Liver (tissue), 9 donors: ENCODE measurements around the gene UBASH3B. TPM values are rescaled to one million over a fixed set of nuclear protein-coding genes. Genes with fewer than 3 reads are reported as not detected.

Experiments
- DNase-seq: peaks from one replicate; pipeline ENCODE4 v3.0.0-alpha.2; 2017; ENCODE audit warnings: low spot score
- H3K27ac ChIP-seq, 2 donors: one replicate each; pipeline ENCODE4 v1.7.0; 2013; ENCODE audit warnings: inconsistent platforms in 2 of 2, low read length in 2 of 2, control low read depth in 1 of 2, low read depth in 1 of 2, mild to moderate bottlenecking in 1 of 2
- H3K27me3 ChIP-seq, 4 donors: one replicate each; pipeline versions ENCODE4 v1.6.1 to v1.7.0; 2013; ENCODE audit warnings: low read length in 3 of 4, inconsistent platforms in 1 of 4, mild to moderate bottlenecking in 1 of 4, moderate library complexity in 1 of 4; ENCODE audit not compliant: control insufficient read depth in 4 of 4, insufficient read depth in 4 of 4
- H3K36me3 ChIP-seq, 4 donors: one replicate each; pipeline versions ENCODE4 v1.6.1 to v1.7.0; 2013; ENCODE audit warnings: low read length in 3 of 4, mild to moderate bottlenecking in 3 of 4, low read depth in 1 of 4, moderate library complexity in 1 of 4; ENCODE audit not compliant: control insufficient read depth in 4 of 4, insufficient read depth in 3 of 4
- H3K4me1 ChIP-seq, 4 donors: one replicate each; pipeline versions ENCODE4 v1.6.1 to v1.7.0; 2013; ENCODE audit warnings: low read length in 3 of 4, mild to moderate bottlenecking in 3 of 4, moderate library complexity in 1 of 4; ENCODE audit not compliant: control insufficient read depth in 4 of 4, insufficient read depth in 4 of 4
- H3K4me3 ChIP-seq, 3 donors: one replicate each; pipeline versions ENCODE4 v1.6.1 to v1.7.0; 2013; ENCODE audit warnings: low read length in 3 of 3, control low read depth in 1 of 3, low read depth in 1 of 3, mild to moderate bottlenecking in 1 of 3
- H3K9ac ChIP-seq, 2 donors: one replicate each; pipeline ENCODE4 v1.7.0; 2013; ENCODE audit warnings: low read length in 2 of 2, mild to moderate bottlenecking in 2 of 2, moderate library complexity in 2 of 2, control low read depth in 1 of 2, low read depth in 1 of 2
- H3K9me3 ChIP-seq, 4 donors: one replicate each; pipeline versions ENCODE4 v1.6.1 to v1.7.0; 2013; ENCODE audit warnings: low read length in 3 of 4; ENCODE audit not compliant: control insufficient read depth in 4 of 4
- CTCF ChIP-seq: fragments of 150-350 bp; IDR thresholded peaks from 2 replicates; pipeline ENCODE4 v1.5.1; 2017; ENCODE audit warnings: improper control_type of control experiment, low read depth, low read length; ENCODE audit not compliant: missing input control
- EGR1 ChIP-seq, 2 donors: IDR thresholded peaks; 2 replicates each; pipeline ENCODE4 v1.6.1; 2016 to 2018; ENCODE audit warnings: antibody characterized with exemption in 2 of 2, low read depth in 2 of 2
- FOXA1 ChIP-seq: IDR thresholded peaks from 2 replicates; pipeline ENCODE4 v1.6.1; 2016; ENCODE audit warnings: antibody characterized with exemption
- FOXA2 ChIP-seq: IDR thresholded peaks from 2 replicates; pipeline ENCODE4 v1.6.1; 2016; ENCODE audit warnings: antibody characterized with exemption
- GABPA ChIP-seq, 2 donors: IDR thresholded peaks in 1 of 2; conservative IDR thresholded peaks in 1 of 2; 2 replicates each; pipeline ENCODE4 v1.6.1; 2016; ENCODE audit warnings: antibody characterized with exemption in 2 of 2, mild to moderate bottlenecking in 1 of 2, moderate library complexity in 1 of 2
- HNF4A ChIP-seq, 2 donors: conservative IDR thresholded peaks; 2 replicates each; pipeline ENCODE4 v1.6.1; 2016; ENCODE audit warnings: antibody characterized with exemption in 2 of 2, mild to moderate bottlenecking in 2 of 2
- HNF4G ChIP-seq: IDR thresholded peaks from 2 replicates; pipeline ENCODE4 v1.6.1; 2016; ENCODE audit warnings: antibody characterized with exemption
- JUND ChIP-seq, 2 donors: IDR thresholded peaks; 2 replicates each; pipeline ENCODE4 v1.6.1; 2016; ENCODE audit warnings: antibody characterized with exemption in 2 of 2
- NR2F2 ChIP-seq: IDR thresholded peaks from 2 replicates; pipeline ENCODE4 v1.6.1; 2016; ENCODE audit warnings: antibody characterized with exemption
- RAD21 ChIP-seq, 2 donors: IDR thresholded peaks; 2 replicates each; pipeline ENCODE4 v1.6.1; 2016; ENCODE audit warnings: antibody characterized with exemption in 2 of 2, mild to moderate bottlenecking in 2 of 2
- RXRA ChIP-seq, 2 donors: IDR thresholded peaks; 2 replicates each; pipeline ENCODE4 v1.6.1; 2017 to 2018; ENCODE audit warnings: antibody characterized with exemption in 2 of 2, mild to moderate bottlenecking in 1 of 2
- SP1 ChIP-seq: IDR thresholded peaks from 2 replicates; pipeline ENCODE4 v1.6.1; 2018; ENCODE audit warnings: antibody characterized with exemption, mild to moderate bottlenecking
- TAF1 ChIP-seq: conservative IDR thresholded peaks from 2 replicates; pipeline ENCODE4 v1.6.1; 2016; ENCODE audit warnings: antibody characterized with exemption, mild to moderate bottlenecking
- YY1 ChIP-seq: IDR thresholded peaks from 2 replicates; pipeline ENCODE4 v1.6.1; 2016; ENCODE audit warnings: antibody characterized with exemption, mild to moderate bottlenecking
- WGBS: extraction: QIAGEN DNeasy Blood & Tissue Kit; methylation state at CpG from one replicate; pipeline ENCODE4 v1.1.7; 2013; 5-methylcytosine and 5-hydroxymethylcytosine counted together
- polyA plus RNA-seq, 2 donors: library from polyadenylated mRNA; stranded (reverse) in 1 of 2; unstranded in 1 of 2; fragments of 200-250 nt in 1 of 2; fragments of >200 nt in 1 of 2; fragmentation: Nextera tagmentation in 1 of 2; extraction: Ambion mirVana in 1 of 2; gene quantifications; one replicate each; pipeline versions ENCODE4 v1.2.1 to v1.2.3, GENCODE V29; 2013 to 2015
- total RNA-seq, 2 donors: library from RNA; depleted of rRNA; stranded (reverse); fragments of >200 nt; gene quantifications; one replicate each; pipeline ENCODE4 v1.2.3, GENCODE V29; 2014
- TF ChIP-seq, protein P1 (sequence below): IDR thresholded peaks from 2 replicates; pipeline ENCODE4 v1.6.1; 2016; ENCODE audit warnings: antibody characterized with exemption
- TF ChIP-seq, protein P2 (sequence below): IDR thresholded peaks from 2 replicates; pipeline ENCODE4 v1.6.1; 2016; ENCODE audit warnings: antibody characterized with exemption
- TF ChIP-seq, protein P3 (sequence below): IDR thresholded peaks from 2 replicates; pipeline ENCODE4 v1.6.1; 2016; ENCODE audit warnings: antibody characterized with exemption, mild to moderate bottlenecking
- TF ChIP-seq, protein P4 (sequence below): IDR thresholded peaks from 2 replicates; pipeline ENCODE4 v1.6.1; 2016; ENCODE audit warnings: antibody characterized with exemption
- donor health status: healthy.
- donor health status: healthy.
- donor health status: healthy.
- donor health status: healthy.
- donor health status: healthy.

Gene UBASH3B
- total and polyA plus RNA-seq, 4 donors: 0.48 to 5.5 (median 2.5) TPM

DNA sequence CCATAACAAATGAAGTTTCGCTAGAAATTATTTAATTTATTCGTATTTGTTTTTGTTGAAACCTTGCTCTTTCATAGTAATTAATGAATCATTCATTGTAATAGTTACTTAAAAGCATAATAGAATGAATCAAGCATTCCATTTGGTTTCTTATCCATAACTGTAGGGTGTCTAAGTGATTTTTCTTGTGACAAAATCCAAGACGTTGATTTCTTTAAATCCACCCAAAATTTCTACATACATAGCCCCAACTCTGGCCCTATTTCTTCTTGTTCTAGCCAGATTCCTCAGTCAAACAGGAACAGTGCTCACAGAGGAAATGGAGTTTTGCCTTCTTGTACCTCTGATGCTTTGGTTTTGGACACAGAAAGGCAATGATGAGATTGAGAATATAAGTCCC, 25.5 kb downstream of the UBASH3B start (continued):
- no peak for TF ChIP-seq NR2F2

DNA sequence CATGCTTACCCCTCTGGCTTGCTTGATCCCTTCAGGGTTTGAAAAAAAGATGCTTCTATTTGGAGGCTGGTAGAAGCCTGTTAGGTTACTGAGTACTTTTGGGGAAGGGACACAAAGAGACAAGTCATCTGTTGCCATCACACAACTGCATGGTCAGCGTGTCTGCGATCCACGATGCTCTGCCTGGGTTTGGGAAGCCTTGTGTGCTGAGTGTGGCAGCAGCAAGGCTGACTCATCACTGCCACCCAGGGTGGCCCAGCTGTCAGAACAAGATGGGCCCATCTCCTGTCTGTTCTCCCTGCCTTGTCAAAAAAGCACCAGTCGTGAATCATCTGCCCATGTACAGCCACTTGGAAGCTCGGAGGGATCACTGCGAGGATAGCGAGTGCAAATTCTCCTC, 26.2 kb downstream of the UBASH3B start:
- no peaks in the 10 kb centered on the region for H3K4me1 ChIP-seq
- TF ChIP-seq FOXA2: no peak
- no peak for TF ChIP-seq JUND (IDR thresholded peaks at IDR 0.05)
- TF ChIP-seq HNF4A (conservative IDR thresholded peaks at IDR 0.05): no peak
- TF ChIP-seq, protein P1, sequence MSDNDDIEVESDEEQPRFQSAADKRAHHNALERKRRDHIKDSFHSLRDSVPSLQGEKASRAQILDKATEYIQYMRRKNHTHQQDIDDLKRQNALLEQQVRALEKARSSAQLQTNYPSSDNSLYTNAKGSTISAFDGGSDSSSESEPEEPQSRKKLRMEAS: no peak
- TF ChIP-seq, protein P2, sequence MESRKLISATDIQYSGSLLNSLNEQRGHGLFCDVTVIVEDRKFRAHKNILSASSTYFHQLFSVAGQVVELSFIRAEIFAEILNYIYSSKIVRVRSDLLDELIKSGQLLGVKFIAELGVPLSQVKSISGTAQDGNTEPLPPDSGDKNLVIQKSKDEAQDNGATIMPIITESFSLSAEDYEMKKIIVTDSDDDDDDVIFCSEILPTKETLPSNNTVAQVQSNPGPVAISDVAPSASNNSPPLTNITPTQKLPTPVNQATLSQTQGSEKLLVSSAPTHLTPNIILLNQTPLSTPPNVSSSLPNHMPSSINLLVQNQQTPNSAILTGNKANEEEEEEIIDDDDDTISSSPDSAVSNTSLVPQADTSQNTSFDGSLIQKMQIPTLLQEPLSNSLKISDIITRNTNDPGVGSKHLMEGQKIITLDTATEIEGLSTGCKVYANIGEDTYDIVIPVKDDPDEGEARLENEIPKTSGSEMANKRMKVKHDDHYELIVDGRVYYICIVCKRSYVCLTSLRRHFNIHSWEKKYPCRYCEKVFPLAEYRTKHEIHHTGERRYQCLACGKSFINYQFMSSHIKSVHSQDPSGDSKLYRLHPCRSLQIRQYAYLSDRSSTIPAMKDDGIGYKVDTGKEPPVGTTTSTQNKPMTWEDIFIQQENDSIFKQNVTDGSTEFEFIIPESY: no peak
- TF ChIP-seq CTCF: no peak
- TF ChIP-seq HNF4G: no peak
- TF ChIP-seq FOXA1: no peak
- TF ChIP-seq RXRA (IDR thresholded peaks at IDR 0.05): no peak
- no peak for TF ChIP-seq NR2F2
- TF ChIP-seq TAF1: no peak
- TF ChIP-seq, protein P3, sequence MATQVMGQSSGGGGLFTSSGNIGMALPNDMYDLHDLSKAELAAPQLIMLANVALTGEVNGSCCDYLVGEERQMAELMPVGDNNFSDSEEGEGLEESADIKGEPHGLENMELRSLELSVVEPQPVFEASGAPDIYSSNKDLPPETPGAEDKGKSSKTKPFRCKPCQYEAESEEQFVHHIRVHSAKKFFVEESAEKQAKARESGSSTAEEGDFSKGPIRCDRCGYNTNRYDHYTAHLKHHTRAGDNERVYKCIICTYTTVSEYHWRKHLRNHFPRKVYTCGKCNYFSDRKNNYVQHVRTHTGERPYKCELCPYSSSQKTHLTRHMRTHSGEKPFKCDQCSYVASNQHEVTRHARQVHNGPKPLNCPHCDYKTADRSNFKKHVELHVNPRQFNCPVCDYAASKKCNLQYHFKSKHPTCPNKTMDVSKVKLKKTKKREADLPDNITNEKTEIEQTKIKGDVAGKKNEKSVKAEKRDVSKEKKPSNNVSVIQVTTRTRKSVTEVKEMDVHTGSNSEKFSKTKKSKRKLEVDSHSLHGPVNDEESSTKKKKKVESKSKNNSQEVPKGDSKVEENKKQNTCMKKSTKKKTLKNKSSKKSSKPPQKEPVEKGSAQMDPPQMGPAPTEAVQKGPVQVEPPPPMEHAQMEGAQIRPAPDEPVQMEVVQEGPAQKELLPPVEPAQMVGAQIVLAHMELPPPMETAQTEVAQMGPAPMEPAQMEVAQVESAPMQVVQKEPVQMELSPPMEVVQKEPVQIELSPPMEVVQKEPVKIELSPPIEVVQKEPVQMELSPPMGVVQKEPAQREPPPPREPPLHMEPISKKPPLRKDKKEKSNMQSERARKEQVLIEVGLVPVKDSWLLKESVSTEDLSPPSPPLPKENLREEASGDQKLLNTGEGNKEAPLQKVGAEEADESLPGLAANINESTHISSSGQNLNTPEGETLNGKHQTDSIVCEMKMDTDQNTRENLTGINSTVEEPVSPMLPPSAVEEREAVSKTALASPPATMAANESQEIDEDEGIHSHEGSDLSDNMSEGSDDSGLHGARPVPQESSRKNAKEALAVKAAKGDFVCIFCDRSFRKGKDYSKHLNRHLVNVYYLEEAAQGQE: no peak
- TF ChIP-seq YY1: no peak
- TF ChIP-seq, protein P4, sequence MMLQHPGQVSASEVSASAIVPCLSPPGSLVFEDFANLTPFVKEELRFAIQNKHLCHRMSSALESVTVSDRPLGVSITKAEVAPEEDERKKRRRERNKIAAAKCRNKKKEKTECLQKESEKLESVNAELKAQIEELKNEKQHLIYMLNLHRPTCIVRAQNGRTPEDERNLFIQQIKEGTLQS: no peak
- TF ChIP-seq RAD21 (IDR thresholded peaks at IDR 0.05): no peak
- TF ChIP-seq EGR1 (IDR thresholded peaks at IDR 0.05; ENCODE audit: low read depth in 2 of 2): no peak
- no peak for TF ChIP-seq SP1
- TF ChIP-seq GABPA (IDR thresholded peaks at IDR 0.05 in 1 of 2, conservative IDR thresholded peaks at IDR 0.05 in 1 of 2): no peak
- H3K36me3 ChIP-seq: no peaks in the 10 kb centered on the region
- H3K4me3 ChIP-seq: no peak overlapping the region
- no peaks in the 10 kb centered on the region for H3K9me3 ChIP-seq
- 76% methylated on average over 7 of the region's 7 CpGs for WGBS
- H3K9ac ChIP-seq: no peak overlapping the region
- no peak overlapping the region for H3K27ac ChIP-seq
- DNase-seq: no peak
- H3K27me3 ChIP-seq: no peaks in the 10 kb centered on the region
